ENCODE data around the gene PRKCD. TPM values are rescaled to one million over a fixed set of nuclear protein-coding genes. Genes with fewer than 3 reads are reported as not detected.
A peak's percentile ranks its signal among the peaks of the same experiment; 100 is the strongest.

PRKCD gene
- total RNA-seq, 2 experiments from 2014 or later: 19.9 to 23.5 TPM

GRCh38 chr3:53195066-53195450 is 34.0 kb downstream of the PRKCD start:
- Mint-ChIP-seq H3K27me3 (no peaks in the 10 kb centered on the region), H3K27ac (peak overlapping the region; percentile 73), H3K4me1 (peaks cover 12% of the 10 kb centered on the region), H3K9me3 (no peaks in the 10 kb centered on the region), H3K4me3 (no peak overlapping the region), H3K36me3 (ENCODE audit: low read depth) (peaks cover 3% of the 10 kb centered on the region)
- ChIA-PET POLR2A (no interaction called here), CTCF (interaction anchor here (0.6 to 3.5 kb wide), 17 partner anchors 10 to 449 kb away, joined by 3 to 31 read pairs (median 6); no protein-coding TSS in a partner anchor)
- no peak for DNase-seq

- ChIA-PET CTCF (interaction anchor here (0.6 to 3.5 kb wide), 34 partner anchors 8 to 1798 kb away, joined by 3 to 31 read pairs (median 5); partner anchors contain the start of genes DCP1A and PRKCD), POLR2A (no interaction called here)
- H3K4me3 Mint-ChIP-seq: no peak overlapping the region
- no peaks in the 10 kb centered on the region for H3K9me3 Mint-ChIP-seq
- no peaks in the 10 kb centered on the region for H3K27me3 Mint-ChIP-seq
- H3K36me3 Mint-ChIP-seq (ENCODE audit: low read depth): no peaks in the 10 kb centered on the region
- H3K27ac Mint-ChIP-seq: peak overlapping the region; percentile 73
- peak; percentile 58 for DNase-seq
- peaks cover 12% of the 10 kb centered on the region for H3K4me1 Mint-ChIP-seq
Observed at GRCh38 chr3:53195602-53196574, 34.9 kb downstream of the PRKCD start.

- Mint-ChIP-seq H3K27me3 (no peaks in the 10 kb centered on the region), H3K36me3 (ENCODE audit: low read depth) (no peaks in the 10 kb centered on the region), H3K9me3 (no peaks in the 10 kb centered on the region), H3K4me1 (peaks cover 12% of the 10 kb centered on the region), H3K27ac (no peak overlapping the region), H3K4me3 (no peak overlapping the region)
- ChIA-PET POLR2A (no interaction called here), CTCF (interaction anchor here (0.7 to 3.5 kb wide), 27 partner anchors 8 to 151 kb away, joined by 3 to 31 read pairs (median 5); partner anchors contain the start of genes DCP1A and PRKCD)
- DNase-seq: peak; percentile 17
Observed at GRCh38 chr3:53196575-53197407, 35.8 kb downstream of the PRKCD start.

- Mint-ChIP-seq H3K4me1 (peaks cover 8% of the 10 kb centered on the region), H3K27ac (no peak overlapping the region), H3K27me3 (no peaks in the 10 kb centered on the region), H3K9me3 (no peaks in the 10 kb centered on the region), H3K4me3 (no peak overlapping the region), H3K36me3 (ENCODE audit: low read depth) (no peaks in the 10 kb centered on the region)
- DNase-seq: no peak
- POLR2A ChIA-PET: no interaction called here
- CTCF ChIA-PET: interaction anchor here (0.5 to 1.9 kb wide), 4 partner anchors 16 to 84 kb away, joined by 3 to 7 read pairs (median 4); no protein-coding TSS in a partner anchor
Observed at GRCh38 chr3:53198256-53198977, 37.4 kb downstream of the PRKCD start.

GRCh38 chr3:53198996-53199395 is 38.0 kb downstream of the PRKCD start:
- H3K4me1 Mint-ChIP-seq: peaks cover 8% of the 10 kb centered on the region
- H3K27ac Mint-ChIP-seq: no peak overlapping the region
- CTCF ChIA-PET: interaction anchor here (0.5 to 1.9 kb wide), 3 partner anchors 13 to 39 kb away, joined by 3 to 5 read pairs (median 4); no protein-coding TSS in a partner anchor
- DNase-seq: no peak
- no peak overlapping the region for H3K4me3 Mint-ChIP-seq
- H3K27me3 Mint-ChIP-seq: no peaks in the 10 kb centered on the region
- POLR2A ChIA-PET: no interaction called here
- no peaks in the 10 kb centered on the region for H3K9me3 Mint-ChIP-seq
- H3K36me3 Mint-ChIP-seq (ENCODE audit: low read depth): no peaks in the 10 kb centered on the region

- Mint-ChIP-seq H3K27ac (no peak overlapping the region), H3K4me3 (no peak overlapping the region), H3K36me3 (ENCODE audit: low read depth) (no peaks in the 10 kb centered on the region), H3K27me3 (no peaks in the 10 kb centered on the region), H3K9me3 (no peaks in the 10 kb centered on the region), H3K4me1 (peaks cover 8% of the 10 kb centered on the region)
- POLR2A ChIA-PET: no interaction called here
- DNase-seq: no peak
- CTCF ChIA-PET: interaction anchor here (1.2 to 1.5 kb wide), 2 partner anchors 14 to 19 kb away, joined by 3 to 4 read pairs; no protein-coding TSS in a partner anchor
Observed at GRCh38 chr3:53199834-53200233, 38.8 kb downstream of the PRKCD start.

GRCh38 chr3:53200501-53201498 is 39.8 kb downstream of the PRKCD start:
- peaks cover 4% of the 10 kb centered on the region for H3K4me1 Mint-ChIP-seq
- no peaks in the 10 kb centered on the region for H3K9me3 Mint-ChIP-seq
- no peaks in the 10 kb centered on the region for H3K27me3 Mint-ChIP-seq
- H3K36me3 Mint-ChIP-seq (ENCODE audit: low read depth): no peaks in the 10 kb centered on the region
- ChIA-PET POLR2A (no interaction called here), CTCF (interaction anchor here (0.7 to 1.5 kb wide), 4 partner anchors 15 to 91 kb away, joined by 3 to 4 read pairs (median 4); no protein-coding TSS in a partner anchor)
- DNase-seq: no peak
- no peak overlapping the region for H3K4me3 Mint-ChIP-seq
- no peak overlapping the region for H3K27ac Mint-ChIP-seq

GRCh38 chr3:53202331-53203015 is 41.5 kb downstream of the PRKCD start:
- no peak for DNase-seq
- H3K9me3 Mint-ChIP-seq: no peaks in the 10 kb centered on the region
- peaks cover 2% of the 10 kb centered on the region for H3K27me3 Mint-ChIP-seq
- ChIA-PET POLR2A (no interaction called here), CTCF (no interaction called here)
- H3K4me3 Mint-ChIP-seq: no peak overlapping the region
- H3K4me1 Mint-ChIP-seq: no peaks in the 10 kb centered on the region
- H3K27ac Mint-ChIP-seq: no peak overlapping the region
- no peaks in the 10 kb centered on the region for H3K36me3 Mint-ChIP-seq (ENCODE audit: low read depth)

GRCh38 chr3:53211706-53212702 is 51.0 kb downstream of the PRKCD start:
- ChIA-PET POLR2A (no interaction called here), CTCF (interaction anchor here (0.6 to 1.5 kb wide), 3 partner anchors 8 to 101 kb away, joined by 3 to 6 read pairs (median 3); no protein-coding TSS in a partner anchor)
- no peaks in the 10 kb centered on the region for H3K4me1 Mint-ChIP-seq
- H3K27me3 Mint-ChIP-seq: peaks cover 7% of the 10 kb centered on the region
- H3K27ac Mint-ChIP-seq: no peak overlapping the region
- no peak for DNase-seq
- peaks cover 2% of the 10 kb centered on the region for H3K9me3 Mint-ChIP-seq
- peaks cover 2% of the 10 kb centered on the region for H3K36me3 Mint-ChIP-seq (ENCODE audit: low read depth)
- no peak overlapping the region for H3K4me3 Mint-ChIP-seq

GRCh38 chr3:53213276-53213675 is 52.3 kb downstream of the PRKCD start:
- no peaks in the 10 kb centered on the region for H3K4me1 Mint-ChIP-seq
- H3K27ac Mint-ChIP-seq: no peak overlapping the region
- peaks cover 2% of the 10 kb centered on the region for H3K36me3 Mint-ChIP-seq (ENCODE audit: low read depth)
- H3K4me3 Mint-ChIP-seq: no peak overlapping the region
- ChIA-PET CTCF (no interaction called here), POLR2A (no interaction called here)
- no peak for DNase-seq
- peaks cover 4% of the 10 kb centered on the region for H3K27me3 Mint-ChIP-seq
- H3K9me3 Mint-ChIP-seq: peaks cover 2% of the 10 kb centered on the region
